ENCODE results near the gene CEP126.

Gene CEP126

DNA sequence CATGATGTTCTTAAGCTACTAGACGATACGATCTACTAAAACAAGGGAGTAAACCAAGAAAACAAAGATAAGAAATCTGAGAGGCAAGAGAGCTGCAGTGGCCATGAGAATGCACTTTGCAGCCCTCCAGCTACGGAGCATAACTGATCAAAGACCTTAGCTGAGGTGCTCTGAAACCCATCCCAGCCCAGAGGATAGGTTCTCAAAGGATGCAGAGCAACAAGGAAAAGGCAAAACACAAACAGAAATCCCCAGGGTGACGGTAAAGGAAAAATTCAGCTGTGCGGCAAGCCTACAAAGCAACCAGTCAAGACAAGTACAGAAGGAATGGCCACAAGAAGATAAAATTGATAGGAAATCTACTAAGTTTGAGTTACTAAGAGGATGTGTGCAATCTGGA, 99.9 kb downstream of the CEP126 start:
- no peak for DNase-seq

DNA sequence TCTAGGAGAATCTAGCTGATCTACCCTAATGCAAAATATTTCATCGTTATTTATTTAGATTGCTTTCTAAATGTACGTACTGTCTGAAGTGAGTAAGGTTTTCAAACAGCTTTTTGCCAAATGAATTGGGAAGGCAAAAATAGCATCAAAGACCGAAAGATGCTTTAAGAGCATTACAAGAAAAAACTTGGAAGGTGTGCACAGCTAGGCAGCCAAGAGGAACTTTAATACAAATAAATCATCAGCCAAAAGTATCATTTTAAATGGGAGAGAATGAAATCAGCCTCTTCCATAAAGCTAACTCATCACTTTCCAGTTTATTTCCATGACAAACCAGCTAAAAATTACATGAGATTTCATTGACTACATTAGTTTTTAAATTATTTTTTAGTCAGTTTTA, 102.2 kb downstream of the CEP126 start:
- DNase-seq, result no peak

DNA sequence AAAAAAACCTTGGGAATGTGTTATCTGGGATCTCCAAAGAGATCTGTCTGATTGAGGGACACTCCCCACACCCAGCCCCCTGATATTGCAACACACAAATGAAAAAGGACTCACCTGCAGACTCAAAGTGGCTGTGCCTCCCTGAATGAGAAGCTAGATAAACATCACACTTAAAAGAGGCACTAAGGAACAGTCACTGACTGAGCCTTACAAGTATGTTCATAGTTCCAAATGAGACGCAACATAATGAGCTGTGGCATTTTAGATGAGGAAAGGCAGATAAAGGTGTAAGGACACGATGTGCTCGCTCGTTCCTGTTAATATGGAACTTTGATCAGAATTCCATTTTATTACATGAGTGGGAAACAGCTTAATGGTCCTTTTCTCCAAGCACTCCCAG, 111.4 kb downstream of the CEP126 start:
- DNase-seq, result no peak

DNA sequence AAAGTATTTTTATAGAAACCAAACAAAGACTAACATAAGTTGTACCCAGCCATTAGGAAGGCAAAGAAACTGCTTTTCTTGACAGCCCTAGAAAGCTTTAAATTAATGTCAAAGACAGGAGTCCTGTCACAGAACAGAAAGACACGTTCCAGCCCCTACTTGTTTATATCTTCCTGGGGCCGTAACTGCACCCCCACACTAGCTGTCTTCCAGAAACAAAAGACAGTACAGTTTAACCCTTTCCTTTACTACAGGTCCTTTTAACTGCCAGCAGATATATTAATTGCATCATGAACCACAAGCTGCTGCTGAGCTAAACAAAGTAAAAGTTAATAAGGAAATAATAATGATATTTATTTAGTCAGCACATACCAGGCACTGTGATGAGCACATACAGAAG, 112.1 kb downstream of the CEP126 start:
- DNase-seq, result no peak

DNA sequence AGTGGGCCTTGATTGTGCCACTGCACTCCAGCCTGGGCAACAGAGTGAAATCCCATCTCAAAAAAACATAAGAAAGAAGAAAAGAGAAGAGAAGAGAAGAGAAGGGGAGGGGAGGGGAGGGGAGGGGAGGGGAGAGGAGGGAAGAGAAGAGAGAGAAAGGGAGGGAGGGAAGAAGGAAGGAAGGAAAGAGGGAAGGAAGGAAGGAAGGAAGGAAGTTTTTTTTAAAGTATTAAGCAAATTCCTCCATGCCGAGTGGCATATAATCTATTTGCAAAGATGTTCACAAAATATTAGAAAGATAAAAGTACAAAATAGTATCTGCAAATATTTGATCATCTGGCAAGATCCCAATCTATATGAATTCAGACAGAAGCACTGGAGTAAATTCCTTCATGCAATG, 121.9 kb downstream of the CEP126 start:
- no peak for DNase-seq

DNA sequence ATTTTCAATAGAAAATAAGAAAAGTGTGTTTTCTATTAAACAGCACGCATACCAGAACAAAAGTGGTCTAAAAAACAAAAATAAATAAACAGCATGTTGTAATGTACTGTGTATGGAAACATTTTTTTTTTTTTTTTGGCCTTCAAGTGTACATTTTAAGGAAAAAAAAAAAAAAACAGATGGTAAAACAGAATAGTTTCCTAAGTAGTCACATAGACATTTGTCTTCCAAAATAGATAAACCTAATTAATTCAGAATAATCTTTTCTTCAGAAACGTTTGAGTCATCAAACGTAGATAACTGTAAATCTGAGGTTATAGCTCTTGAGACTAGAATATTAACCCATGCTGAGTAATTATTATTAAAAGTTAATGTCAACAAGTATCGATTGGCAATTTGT, 132.0 kb downstream of the CEP126 start:
- DNase-seq, result no peak

DNA sequence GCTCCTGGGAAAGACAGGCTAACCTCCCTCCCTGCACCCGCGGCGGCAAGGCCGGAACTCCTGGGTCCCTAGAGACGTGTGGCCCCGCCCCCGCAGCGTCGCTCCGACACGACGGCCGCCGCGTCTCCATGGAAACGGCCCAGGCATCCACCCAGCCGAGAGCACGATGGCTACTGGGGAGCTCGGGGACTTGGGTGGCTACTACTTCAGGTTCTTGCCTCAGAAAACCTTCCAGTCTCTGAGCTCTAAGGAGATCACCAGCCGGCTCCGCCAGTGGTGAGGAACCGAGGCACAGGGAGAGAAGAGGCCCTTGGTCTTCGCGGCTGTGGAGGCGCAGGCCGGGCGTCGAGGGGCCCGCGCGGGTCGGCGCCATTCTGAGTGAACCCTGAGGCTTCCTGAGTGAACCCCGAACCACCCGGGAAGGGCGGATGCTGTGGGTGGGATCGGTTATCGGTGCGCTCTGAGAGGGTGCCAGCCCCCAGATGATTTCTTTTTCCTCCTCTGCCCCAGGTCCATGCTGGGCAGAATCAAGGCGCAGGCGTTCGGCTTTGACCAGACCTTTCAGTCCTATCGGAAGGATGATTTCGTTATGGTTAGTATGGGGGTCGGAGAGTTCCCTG, 132.6 kb downstream of the CEP126 start, which contains the start of gene CFAP300:
Gene CFAP300, plus strand, starts transcription at position 133 of the 620 bp plus-strand sequence. Its CDS starts 34 bp downstream, at position 167.
- DNase-seq, result peak; percentile 1

Data from NCI-H524 treated with DMSO at 0.1 percent for 48 hours (cell line).